DMS153 treated with DMSO at 0.1 percent for 48 hours (cell line): Measurements from ENCODE around the gene CDC42BPA.
"Not testable (repeated sequence)": the region's sequence is repeated elsewhere in the genome, so short reads cannot be mapped to it uniquely, and the experiment has no call there.

Source experiments
- DNase-seq: peaks from one replicate; lab custom pipeline; 2025; ENCODE audit not compliant: unreplicated experiment; lab: John Stamatoyannopoulos, UW

CDC42BPA gene

GRCh38 chr1:227003165-227003564, 315.1 kb downstream of the CDC42BPA start:
- no peak for DNase-seq

DNA sequence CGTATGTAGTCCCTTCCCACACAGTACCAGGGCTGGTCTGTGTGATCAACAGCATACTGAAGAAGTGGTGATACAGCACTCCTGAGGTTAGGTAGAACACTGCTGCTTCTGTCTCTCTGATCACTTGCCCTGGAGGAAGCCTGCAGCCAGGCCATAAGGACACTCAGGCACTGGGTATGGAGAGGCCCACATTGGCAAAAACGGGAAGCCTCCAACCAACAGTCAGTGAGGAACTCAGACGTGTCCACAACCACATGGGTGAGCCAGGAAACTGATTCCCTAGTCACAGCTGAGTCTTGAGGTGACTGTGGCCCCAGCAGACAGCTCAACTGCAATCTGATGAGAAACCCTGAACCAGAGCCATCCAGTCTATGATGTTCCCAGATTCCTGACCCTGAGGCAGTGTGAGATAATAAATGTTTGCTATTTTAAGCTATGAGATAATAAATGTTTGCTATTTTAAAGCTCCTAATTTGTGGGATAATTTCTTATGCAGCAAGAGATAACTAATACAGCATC, 315.7 kb downstream of the CDC42BPA start:
- no peak for DNase-seq

DNA sequence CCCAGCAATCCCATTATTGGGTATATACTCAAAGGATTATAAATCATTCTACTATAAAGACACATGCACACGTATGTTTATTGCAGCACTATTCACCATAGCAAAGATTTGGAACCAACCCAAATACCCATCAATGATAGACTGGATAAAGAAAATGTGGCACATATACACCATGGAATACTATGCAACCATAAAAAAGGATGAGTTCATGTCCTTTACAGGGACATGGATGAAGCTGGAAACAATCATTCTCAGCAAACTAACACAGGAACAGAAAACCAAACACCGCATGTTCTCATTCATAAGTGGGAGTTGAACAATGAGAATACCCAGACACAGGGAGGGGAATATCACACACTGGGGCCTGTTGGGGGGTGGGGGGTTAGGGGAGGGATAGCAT, 318.7 kb downstream of the CDC42BPA start:
- not testable (repeated sequence) for DNase-seq

DNA sequence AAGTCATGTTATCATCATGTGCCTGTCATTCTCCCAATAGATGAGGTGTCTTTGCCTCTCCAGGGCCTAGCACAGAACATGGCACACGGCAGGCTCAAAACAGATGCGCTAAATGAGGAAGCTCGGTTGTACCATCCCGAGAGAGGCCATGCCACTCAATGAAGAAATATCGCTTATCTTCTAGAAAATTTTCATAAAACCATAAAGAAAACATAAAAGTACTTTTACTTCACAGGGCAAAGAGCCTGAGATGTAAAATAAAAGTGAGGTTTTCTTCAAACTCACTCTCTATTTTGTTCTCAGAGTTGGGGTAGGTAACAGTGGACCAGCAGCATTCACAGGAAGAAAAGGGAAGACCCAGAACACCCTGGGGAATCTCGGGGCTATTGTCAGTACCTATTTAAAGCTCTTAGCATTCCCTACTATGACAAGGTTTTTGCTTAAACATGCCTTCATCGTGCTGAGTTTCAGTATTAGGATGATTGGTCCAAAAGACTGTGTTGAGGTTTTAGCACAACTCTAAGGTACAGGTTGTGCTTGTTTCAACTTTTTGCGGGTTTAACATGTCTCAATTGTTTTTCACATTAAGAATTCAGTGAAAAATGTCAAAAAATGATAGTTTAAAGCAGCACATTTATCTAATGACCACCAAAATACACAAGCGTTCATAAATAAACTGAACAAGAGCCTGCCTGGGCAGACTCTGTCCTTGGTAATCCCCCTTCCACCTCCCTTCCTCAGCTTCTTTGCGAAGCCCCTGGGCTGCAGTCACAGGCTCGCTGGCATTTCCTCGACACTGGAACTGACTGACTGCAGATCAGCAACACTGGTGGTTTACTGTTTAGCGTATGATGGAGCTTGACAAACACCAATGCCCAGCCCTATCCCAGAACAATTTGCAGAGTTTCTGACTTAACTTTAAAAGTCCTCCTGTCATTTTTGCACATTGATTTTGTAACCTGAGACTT, 322.6 kb downstream of the CDC42BPA start:
- DNase-seq, result no peak

- no peak for DNase-seq
Observed at GRCh38 chr1:226994586-226995364, 323.5 kb downstream of the CDC42BPA start.

GRCh38 chr1:226993814-226994585, 324.3 kb downstream of the CDC42BPA start:
- DNase-seq, result no peak

GRCh38 chr1:226991920-226992319, 326.4 kb downstream of the CDC42BPA start:
- DNase-seq, result no peak

DNA sequence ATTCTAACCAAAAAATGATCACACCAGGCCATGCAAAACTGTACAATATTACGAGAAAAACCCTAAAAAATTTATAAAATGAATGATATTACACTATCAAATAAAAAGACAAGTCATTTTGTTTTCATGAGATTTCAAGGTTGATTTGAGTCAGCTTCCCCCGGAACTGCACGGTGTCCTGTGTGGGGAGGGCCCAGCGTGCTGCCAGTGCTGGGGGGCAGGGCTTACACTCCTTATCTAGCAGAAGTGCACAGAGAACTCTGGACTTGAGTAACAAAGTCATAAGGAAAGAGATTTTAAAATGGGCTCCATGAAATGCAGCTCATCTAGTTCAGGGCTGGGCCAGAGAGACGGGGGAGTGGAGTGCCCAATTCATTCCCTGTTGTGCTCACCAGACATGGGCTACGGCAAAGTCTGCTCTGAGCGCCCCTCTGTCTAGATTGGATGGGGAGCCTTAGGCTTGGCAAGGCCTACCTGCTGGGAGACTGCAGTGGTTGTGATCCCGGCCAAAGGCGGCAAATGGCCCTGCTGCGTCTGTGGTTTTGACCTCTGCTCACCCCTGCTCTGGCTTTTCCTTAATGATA, 328.1 kb downstream of the CDC42BPA start:
- DNase-seq, result no peak

GRCh38 chr1:226989085-226989920, 329.0 kb downstream of the CDC42BPA start:
- DNase-seq, result no peak

DNA sequence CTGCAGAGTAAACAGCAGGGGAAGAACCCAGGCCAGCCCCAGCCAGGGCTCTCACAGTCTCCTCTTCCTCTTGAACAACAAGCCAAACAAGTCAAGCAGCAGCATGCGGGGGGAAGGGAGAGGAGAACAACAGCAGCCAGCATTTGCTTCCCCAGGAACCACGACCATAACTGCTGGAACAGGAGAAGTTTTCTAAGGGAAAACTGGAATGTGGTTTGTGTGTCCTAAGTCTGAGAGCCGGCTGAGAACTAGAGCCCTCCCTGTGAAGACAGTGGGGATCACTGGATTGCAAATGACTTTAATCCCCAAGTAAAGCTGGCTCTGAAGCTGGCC, 330.0 kb downstream of the CDC42BPA start:
- DNase-seq, result peak; percentile 70

GRCh38 chr1:226987623-226988333, 330.5 kb downstream of the CDC42BPA start:
- DNase-seq, result no peak

DNA sequence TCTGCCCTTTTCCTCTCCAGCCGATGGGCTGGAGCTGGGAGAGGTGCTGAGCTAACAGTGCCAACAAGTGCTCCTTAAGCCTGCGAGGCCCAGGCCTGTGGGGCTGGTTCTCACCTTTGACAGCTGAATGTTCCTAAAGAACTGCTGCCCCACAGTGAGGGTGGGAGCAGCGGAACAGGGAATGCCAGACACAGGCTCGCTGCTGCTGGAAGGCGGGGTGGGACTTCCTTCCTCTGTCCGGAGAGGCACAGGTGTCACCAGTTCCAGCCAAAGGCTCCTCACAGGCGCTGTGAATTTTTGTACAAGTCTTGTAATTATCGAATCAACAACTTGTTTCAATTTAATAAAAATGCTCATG, 331.1 kb downstream of the CDC42BPA start:
- no peak for DNase-seq

DNA sequence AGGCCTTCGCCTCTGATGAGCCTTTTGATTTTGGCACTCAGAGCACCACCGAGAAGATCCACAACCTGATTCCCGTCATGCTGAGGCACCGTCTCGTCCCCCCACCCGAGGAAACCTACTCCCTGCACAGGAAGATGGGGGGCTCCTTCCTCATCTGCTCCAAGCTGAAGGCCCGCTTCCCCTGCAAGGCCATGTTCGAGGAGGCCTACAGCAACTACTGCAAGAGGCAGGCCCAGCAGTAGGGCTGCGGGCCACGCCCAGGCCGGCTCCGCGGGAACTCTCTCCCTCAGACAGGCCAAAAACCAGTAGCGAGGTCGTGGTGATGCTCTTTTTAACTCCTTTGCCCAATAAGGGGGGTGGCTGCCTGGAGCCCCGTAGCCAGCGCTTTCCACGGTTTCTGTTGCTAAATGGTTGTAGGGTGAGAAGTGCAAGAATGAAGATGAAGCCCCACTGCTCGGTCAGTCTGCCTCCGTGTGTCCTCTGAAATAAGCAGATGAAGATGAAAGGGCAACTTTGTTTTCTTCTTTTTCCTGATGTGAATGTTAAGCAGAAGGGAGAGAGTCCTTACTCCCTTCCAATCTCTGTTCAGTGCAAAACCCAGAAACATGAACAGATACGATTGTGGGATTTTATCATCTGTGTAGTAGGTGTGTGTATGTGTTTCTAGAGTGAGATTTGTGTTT, 331.7 kb downstream of the CDC42BPA start:
- DNase-seq, result no peak

DNA sequence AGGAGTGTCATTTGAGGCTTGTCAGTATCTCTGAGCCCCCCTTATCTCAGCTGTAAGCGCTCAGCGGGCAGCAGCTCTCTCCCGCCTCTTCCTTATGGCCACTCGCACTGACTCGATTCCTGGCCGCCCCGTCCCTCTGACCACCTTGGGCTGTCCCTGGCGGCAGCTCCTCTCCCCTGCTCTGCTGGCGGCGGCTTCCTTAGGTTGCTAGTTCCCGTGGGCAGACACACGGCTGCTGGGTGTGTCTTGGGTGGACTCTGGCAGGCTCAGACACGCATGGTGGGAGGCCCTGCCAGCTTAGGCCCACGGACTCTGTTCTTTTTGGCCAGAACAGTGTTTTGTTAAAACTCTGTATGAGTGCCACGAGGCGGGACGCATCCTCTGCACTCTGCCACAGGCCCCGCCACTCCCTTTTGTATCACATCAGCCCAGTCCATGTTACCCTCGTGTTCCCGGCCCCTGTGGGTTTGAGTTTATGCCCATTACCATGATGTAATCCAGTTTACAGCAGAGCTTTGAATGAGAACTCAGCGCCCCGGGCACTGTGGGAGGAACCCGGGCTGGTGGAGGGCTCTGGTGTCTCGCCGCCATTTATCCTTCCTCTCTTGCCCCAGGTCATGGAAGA, 332.3 kb downstream of the CDC42BPA start:
- DNase-seq, result no peak

DNA sequence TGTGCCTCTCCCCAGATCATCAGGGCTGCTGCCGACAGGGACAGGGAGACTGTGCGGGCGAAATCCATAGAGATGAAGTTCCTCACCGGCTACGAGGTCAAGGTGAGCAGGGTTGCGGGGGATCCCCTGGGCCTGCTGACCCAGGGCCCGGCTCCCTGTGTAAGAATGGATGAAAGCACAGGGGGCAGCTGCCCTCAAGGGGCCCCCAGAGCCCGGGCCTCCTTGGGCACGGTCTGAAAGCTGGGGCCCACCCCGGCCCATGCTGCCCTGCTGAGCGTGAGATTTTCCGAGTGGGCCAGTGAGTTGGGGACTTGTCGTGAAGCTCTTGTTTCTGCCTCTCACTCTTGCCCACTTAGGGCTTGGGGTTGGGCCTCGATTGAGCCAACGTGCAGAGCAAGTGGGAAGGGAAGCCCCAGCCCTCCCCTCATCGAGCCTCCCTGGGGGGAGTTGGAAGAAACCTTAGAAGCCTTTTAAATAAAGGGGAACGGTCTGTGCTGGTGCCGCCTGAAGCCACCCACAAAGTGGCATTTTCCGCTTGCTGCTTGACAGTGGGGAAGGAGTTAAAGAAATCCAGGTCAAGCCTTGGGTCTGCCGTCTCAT, 333.0 kb downstream of the CDC42BPA start:
- no peak for DNase-seq

- DNase-seq, result no peak
Observed at GRCh38 chr1:226984521-226985238, 333.6 kb downstream of the CDC42BPA start.

DNA sequence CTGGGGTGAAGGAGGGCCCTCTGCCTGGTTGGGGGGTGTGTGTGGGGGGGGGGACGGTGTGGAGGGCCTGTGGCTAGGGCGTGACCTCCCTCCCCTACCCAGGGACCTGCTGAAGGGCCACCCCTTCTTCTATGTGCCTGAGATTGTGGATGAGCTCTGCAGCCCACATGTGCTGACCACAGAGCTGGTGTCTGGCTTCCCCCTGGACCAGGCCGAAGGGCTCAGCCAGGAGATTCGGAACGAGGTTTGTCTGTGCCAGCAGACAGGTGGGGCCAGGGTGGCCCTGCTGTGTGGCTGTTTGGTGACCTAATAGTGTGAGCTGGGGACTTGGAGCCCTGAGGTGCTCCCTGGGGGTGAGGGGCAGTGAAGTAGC, 334.3 kb downstream of the CDC42BPA start:
- no peak for DNase-seq
